ENCODE results near the gene BOK. TPM values are rescaled to one million over a fixed set of nuclear protein-coding genes. Genes with fewer than 3 reads are reported as not detected.
"Not testable (repeated sequence)": the region's sequence is repeated elsewhere in the genome, so short reads cannot be mapped to it uniquely, and the experiment has no call there.

BOK gene
- total RNA-seq, 1 donor from 2014 or later: 13.8 TPM

DNA sequence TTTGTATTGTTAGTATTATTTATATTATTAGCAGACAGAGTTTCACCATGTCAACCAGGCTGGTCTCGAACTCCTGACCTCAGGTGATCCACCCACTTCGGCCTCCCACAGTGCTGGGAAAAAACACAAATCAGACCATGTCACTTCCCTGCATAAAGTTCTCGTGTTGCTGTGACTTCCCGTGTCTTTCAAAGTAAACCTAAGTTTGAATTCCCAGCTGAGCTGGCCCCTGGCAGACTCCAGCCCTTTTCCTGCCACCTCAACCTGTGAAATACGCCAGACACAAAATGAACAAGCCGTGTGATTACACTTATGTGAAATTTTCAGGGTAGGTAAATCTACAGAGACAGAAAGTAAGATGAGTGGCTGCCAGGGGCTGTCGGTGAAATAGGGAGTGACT lies 7.9 kb downstream of the BOK start:
- Mint-ChIP-seq H3K4me3 (ENCODE audit: unreplicated experiment) (no peak overlapping the region), H3K27me3 (ENCODE audit: unreplicated experiment) (peaks cover 4% of the 10 kb centered on the region), H3K27ac (ENCODE audit: unreplicated experiment) (no peak overlapping the region), H3K9me3 (ENCODE audit: unreplicated experiment) (peaks cover 2% of the 10 kb centered on the region), H3K4me1 (ENCODE audit: low read depth, unreplicated experiment) (no peaks in the 10 kb centered on the region), H3K36me3 (ENCODE audit: unreplicated experiment) (no peaks in the 10 kb centered on the region)
- no peak for DNase-seq
- TF ChIP-seq, protein P1, sequence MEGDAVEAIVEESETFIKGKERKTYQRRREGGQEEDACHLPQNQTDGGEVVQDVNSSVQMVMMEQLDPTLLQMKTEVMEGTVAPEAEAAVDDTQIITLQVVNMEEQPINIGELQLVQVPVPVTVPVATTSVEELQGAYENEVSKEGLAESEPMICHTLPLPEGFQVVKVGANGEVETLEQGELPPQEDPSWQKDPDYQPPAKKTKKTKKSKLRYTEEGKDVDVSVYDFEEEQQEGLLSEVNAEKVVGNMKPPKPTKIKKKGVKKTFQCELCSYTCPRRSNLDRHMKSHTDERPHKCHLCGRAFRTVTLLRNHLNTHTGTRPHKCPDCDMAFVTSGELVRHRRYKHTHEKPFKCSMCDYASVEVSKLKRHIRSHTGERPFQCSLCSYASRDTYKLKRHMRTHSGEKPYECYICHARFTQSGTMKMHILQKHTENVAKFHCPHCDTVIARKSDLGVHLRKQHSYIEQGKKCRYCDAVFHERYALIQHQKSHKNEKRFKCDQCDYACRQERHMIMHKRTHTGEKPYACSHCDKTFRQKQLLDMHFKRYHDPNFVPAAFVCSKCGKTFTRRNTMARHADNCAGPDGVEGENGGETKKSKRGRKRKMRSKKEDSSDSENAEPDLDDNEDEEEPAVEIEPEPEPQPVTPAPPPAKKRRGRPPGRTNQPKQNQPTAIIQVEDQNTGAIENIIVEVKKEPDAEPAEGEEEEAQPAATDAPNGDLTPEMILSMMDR (IDR thresholded peaks at IDR 0.05; ENCODE audit: partially characterized antibody, unreplicated experiment): no peak

DNA sequence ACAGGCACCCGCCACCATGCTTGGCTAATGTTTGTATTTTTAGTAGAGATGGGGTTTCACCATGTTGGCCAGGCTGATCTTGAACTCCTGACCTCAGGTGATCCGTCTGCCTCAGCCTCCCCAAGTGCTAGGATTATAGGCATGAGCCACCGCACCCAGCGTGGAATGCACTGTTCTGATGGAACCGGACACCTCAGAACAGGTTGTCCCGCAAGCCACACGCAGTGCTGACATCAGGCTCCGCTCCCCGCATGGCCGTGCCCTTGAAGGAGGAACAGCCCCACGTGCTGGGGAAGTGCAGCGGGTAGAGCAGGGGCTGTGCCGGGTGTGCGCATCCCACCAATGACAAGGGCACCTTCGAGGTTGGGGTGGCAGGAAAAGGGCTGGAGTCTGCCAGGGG lies 8.7 kb downstream of the BOK start:
- H3K36me3 Mint-ChIP-seq (ENCODE audit: unreplicated experiment); H3K27me3 Mint-ChIP-seq (ENCODE audit: unreplicated experiment); H3K9me3 Mint-ChIP-seq (ENCODE audit: unreplicated experiment): not testable (repeated sequence)

DNA sequence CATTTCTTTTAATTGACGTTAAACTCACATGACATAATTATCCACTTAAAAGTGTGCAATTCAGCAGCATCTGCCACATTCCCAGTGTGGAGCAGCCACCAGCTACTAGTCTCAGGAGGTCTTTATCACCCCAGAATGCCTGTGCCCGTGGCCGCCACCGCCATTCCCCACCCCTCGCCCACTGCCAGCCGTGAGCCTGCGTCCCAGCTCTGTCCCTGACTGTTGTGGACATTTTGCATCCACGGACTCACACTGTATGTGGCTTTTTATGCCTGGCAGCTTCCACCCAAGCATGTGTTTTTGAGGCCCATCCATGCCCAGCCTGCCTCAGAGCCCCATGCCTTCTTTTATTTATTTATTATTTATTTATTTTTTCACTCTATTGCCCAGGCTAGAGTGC lies 9.2 kb downstream of the BOK start:
- Mint-ChIP-seq H3K4me3 (ENCODE audit: unreplicated experiment) (no peak overlapping the region), H3K27ac (ENCODE audit: unreplicated experiment) (no peak overlapping the region), H3K27me3 (ENCODE audit: unreplicated experiment) (peaks cover 5% of the 10 kb centered on the region), H3K4me1 (ENCODE audit: low read depth, unreplicated experiment) (peaks cover 2% of the 10 kb centered on the region), H3K9me3 (ENCODE audit: unreplicated experiment) (peaks cover 5% of the 10 kb centered on the region), H3K36me3 (ENCODE audit: unreplicated experiment) (no peaks in the 10 kb centered on the region)
- TF ChIP-seq, protein P1 (IDR thresholded peaks at IDR 0.05; ENCODE audit: partially characterized antibody, unreplicated experiment): no peak
- no peak for DNase-seq

More for the DNA sequence above, 8.7 kb downstream of the BOK start:
- not testable (repeated sequence) for DNase-seq; H3K4me3 Mint-ChIP-seq (ENCODE audit: unreplicated experiment); H3K4me1 Mint-ChIP-seq (ENCODE audit: low read depth, unreplicated experiment); H3K27ac Mint-ChIP-seq (ENCODE audit: unreplicated experiment)

DNA sequence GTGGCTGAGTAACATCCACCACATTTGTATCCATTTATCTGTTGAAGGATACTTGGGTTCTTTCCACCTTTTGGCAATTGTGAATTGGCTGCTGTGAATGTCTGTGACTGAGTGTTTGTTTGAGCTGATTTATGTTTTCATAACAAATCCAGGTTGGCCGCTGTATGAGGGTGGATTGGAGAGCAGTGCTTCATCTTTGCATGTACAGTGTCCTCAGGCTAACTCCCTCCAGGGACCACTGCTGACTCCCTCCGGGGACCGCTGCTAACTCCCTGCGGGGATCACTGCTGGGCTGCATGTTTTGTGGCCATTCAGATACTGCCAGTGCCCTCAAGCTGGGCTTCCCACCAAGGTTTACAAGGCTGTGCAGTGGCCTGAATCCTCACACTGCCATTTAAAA lies 10.2 kb downstream of the BOK start:
- H3K4me1 Mint-ChIP-seq (ENCODE audit: low read depth, unreplicated experiment): peaks cover 2% of the 10 kb centered on the region
- H3K9me3 Mint-ChIP-seq (ENCODE audit: unreplicated experiment): peaks cover 5% of the 10 kb centered on the region
- H3K27me3 Mint-ChIP-seq (ENCODE audit: unreplicated experiment): peaks cover 3% of the 10 kb centered on the region
- TF ChIP-seq, protein P1 (IDR thresholded peaks at IDR 0.05; ENCODE audit: partially characterized antibody, unreplicated experiment): no peak
- DNase-seq: no peak
- H3K4me3 Mint-ChIP-seq (ENCODE audit: unreplicated experiment): no peak overlapping the region
- no peaks in the 10 kb centered on the region for H3K36me3 Mint-ChIP-seq (ENCODE audit: unreplicated experiment)
- no peak overlapping the region for H3K27ac Mint-ChIP-seq (ENCODE audit: unreplicated experiment)

DNA sequence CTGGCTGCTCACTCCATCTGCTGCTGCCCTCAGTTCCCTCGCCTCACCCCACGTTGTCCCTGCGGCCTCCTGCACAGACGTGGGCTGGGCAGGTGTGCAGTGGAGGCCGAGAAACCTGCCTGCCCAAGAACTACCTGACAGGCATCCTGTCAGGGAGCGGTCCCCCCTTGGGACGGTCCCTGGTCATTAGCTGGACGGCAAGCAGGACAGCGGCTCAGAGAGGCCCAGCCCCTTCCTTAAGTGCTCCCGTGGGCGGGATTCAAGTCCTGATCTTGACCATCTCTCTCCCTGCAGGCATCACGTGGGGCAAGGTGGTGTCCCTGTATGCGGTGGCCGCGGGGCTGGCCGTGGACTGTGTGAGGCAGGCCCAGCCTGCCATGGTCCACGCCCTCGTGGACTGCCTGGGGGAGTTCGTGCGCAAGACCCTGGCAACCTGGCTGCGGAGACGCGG lies 11.3 kb downstream of the BOK start:
- Mint-ChIP-seq H3K4me1 (ENCODE audit: low read depth, unreplicated experiment) (peaks cover 2% of the 10 kb centered on the region), H3K9me3 (ENCODE audit: unreplicated experiment) (peaks cover 5% of the 10 kb centered on the region), H3K27ac (ENCODE audit: unreplicated experiment) (no peak overlapping the region), H3K36me3 (ENCODE audit: unreplicated experiment) (no peaks in the 10 kb centered on the region), H3K4me3 (ENCODE audit: unreplicated experiment) (no peak overlapping the region), H3K27me3 (ENCODE audit: unreplicated experiment) (peaks cover 3% of the 10 kb centered on the region)
- TF ChIP-seq, protein P1 (IDR thresholded peaks at IDR 0.05; ENCODE audit: partially characterized antibody, unreplicated experiment): no peak
- no peak for DNase-seq
